ENCODE results near the gene NSUN6.

DNA sequence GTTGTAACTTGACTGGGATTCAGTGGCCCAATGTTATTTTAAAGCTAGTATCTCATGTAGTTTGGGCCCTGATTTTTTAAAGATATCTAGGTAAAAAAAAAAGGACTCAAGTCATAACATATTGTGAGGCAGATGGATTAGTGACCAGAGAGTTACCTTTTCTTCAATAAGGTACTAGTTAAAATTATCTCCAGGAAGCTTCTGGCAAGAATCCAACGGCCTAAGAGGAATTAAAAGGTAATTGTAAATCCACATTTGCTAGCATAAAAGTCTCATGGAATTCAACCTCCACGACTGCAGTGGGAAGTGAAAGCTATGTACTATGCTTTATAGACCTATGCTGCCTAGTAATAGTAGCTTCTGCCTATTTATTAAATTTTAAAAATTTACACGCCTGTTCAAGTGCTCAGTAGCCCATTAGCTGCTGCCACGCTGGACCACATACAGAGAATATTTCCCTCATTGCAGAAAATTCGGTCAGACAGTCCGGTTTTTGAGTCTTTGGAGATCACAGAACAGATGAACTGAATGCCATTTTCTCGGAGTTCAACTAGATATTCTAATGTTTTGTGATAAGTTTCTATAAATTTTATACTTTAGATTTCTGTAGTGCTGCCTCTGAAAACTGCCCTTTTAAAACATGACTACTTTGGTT is 118.4 kb downstream of the NSUN6 start:
- no peak for TF ChIP-seq EZH2 (IDR thresholded peaks at IDR 0.05)
- no peak for TF ChIP-seq POLR2AphosphoS5 (IDR thresholded peaks at IDR 0.05; ENCODE audit: borderline replicate concordance, low read depth, low read length)
- no peak for TF ChIP-seq FOXP2 (optimal IDR thresholded peaks at IDR 0.05; ENCODE audit: control extremely low read depth, extremely low read length, insufficient read depth)
